ENCODE measurements around the gene GPR180. TPM values are rescaled to one million over a fixed set of nuclear protein-coding genes. Genes with fewer than 3 reads are reported as not detected.

GPR180 gene
- total RNA-seq, 1 donor from 2014 or later, result 6.5 TPM

DNA sequence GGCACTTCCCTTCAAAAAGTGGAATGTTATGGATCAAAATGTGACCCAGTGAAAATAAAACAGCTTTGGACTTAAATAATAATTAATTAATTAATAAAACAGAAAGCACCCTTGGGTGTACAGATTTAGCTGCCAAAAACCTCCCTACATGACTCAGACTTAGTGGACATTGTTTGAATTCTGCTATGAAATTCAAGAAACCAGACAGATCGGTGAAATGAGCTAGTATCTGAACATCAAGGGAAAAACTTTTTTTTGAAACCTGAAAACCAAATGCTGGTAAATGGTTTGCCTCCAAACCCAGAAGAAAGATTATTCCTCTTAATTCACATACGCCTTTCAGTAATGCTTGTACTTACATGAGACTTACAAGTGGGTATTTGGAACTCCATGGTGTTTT, 77.2 kb downstream of the GPR180 start:
- H3K27me3 Mint-ChIP-seq (ENCODE audit: unreplicated experiment), result peaks cover 71% of the 10 kb centered on the region

DNA sequence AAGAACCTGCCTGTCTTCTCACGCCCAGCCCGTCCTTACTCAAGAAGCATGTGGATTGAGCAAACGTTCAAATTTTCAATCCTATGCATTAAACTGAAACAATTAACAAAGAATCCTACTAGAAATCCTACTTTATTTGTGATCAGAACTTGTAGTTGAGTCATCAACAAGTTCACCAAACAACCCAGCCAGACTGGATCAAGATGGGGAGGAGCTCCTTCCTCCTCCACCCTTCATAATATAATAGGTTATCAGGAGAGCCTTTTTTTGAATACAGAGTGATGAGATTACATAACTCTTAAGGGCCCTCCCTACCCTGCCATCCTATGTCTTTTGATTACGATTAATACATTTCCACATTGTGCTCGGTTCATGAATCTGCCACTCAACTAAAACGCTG, 78.0 kb downstream of the GPR180 start:
- Mint-ChIP-seq H3K27me3 (ENCODE audit: unreplicated experiment) (peaks cover 65% of the 10 kb centered on the region), H3K36me3 (ENCODE audit: unreplicated experiment) (no peaks in the 10 kb centered on the region), H3K4me3 (ENCODE audit: unreplicated experiment) (no peak overlapping the region), H3K9me3 (ENCODE audit: unreplicated experiment) (peaks cover 5% of the 10 kb centered on the region), H3K27ac (ENCODE audit: unreplicated experiment) (no peak overlapping the region), H3K4me1 (ENCODE audit: unreplicated experiment) (no peaks in the 10 kb centered on the region)
- no peak for DNase-seq (ENCODE audit: extremely low spot score, unreplicated experiment)
- TF ChIP-seq, protein P1, sequence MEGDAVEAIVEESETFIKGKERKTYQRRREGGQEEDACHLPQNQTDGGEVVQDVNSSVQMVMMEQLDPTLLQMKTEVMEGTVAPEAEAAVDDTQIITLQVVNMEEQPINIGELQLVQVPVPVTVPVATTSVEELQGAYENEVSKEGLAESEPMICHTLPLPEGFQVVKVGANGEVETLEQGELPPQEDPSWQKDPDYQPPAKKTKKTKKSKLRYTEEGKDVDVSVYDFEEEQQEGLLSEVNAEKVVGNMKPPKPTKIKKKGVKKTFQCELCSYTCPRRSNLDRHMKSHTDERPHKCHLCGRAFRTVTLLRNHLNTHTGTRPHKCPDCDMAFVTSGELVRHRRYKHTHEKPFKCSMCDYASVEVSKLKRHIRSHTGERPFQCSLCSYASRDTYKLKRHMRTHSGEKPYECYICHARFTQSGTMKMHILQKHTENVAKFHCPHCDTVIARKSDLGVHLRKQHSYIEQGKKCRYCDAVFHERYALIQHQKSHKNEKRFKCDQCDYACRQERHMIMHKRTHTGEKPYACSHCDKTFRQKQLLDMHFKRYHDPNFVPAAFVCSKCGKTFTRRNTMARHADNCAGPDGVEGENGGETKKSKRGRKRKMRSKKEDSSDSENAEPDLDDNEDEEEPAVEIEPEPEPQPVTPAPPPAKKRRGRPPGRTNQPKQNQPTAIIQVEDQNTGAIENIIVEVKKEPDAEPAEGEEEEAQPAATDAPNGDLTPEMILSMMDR (IDR thresholded peaks at IDR 0.05), result no peak

More for the DNA sequence above, 77.2 kb downstream of the GPR180 start:
- TF ChIP-seq, protein P1 (IDR thresholded peaks at IDR 0.05), result no peak
- H3K9me3 Mint-ChIP-seq (ENCODE audit: unreplicated experiment), result peaks cover 5% of the 10 kb centered on the region
- H3K27ac Mint-ChIP-seq (ENCODE audit: unreplicated experiment), result no peak overlapping the region
- no peaks in the 10 kb centered on the region for H3K36me3 Mint-ChIP-seq (ENCODE audit: unreplicated experiment)
- no peaks in the 10 kb centered on the region for H3K4me1 Mint-ChIP-seq (ENCODE audit: unreplicated experiment)
- DNase-seq (ENCODE audit: extremely low spot score, unreplicated experiment), result no peak
- no peak overlapping the region for H3K4me3 Mint-ChIP-seq (ENCODE audit: unreplicated experiment)

DNA sequence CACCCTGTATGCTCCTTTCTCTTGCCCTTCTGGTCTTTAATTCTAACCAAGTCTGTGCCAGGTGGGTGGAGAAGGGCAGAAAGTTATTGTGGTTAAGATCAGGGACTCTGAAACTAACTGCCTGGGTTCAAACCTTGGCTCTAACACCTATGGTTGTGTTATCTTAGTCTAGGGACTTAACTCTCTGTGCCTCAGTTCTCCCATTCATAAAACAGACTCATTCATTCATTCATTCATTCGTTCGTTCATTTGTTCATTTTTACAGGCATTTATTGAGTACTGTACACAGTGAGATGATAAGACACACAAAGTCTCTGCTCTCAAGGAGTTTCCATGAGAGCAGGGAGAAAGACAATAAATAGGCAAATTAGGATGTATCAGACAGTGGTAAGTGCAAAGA, 80.6 kb downstream of the GPR180 start:
- Mint-ChIP-seq H3K9me3 (ENCODE audit: unreplicated experiment) (peaks cover 5% of the 10 kb centered on the region), H3K27me3 (ENCODE audit: unreplicated experiment) (peaks cover 52% of the 10 kb centered on the region), H3K27ac (ENCODE audit: unreplicated experiment) (no peak overlapping the region), H3K4me1 (ENCODE audit: unreplicated experiment) (no peaks in the 10 kb centered on the region), H3K4me3 (ENCODE audit: unreplicated experiment) (no peak overlapping the region), H3K36me3 (ENCODE audit: unreplicated experiment) (no peaks in the 10 kb centered on the region)
- TF ChIP-seq, protein P1 (IDR thresholded peaks at IDR 0.05), result no peak
- DNase-seq (ENCODE audit: extremely low spot score, unreplicated experiment), result no peak

DNA sequence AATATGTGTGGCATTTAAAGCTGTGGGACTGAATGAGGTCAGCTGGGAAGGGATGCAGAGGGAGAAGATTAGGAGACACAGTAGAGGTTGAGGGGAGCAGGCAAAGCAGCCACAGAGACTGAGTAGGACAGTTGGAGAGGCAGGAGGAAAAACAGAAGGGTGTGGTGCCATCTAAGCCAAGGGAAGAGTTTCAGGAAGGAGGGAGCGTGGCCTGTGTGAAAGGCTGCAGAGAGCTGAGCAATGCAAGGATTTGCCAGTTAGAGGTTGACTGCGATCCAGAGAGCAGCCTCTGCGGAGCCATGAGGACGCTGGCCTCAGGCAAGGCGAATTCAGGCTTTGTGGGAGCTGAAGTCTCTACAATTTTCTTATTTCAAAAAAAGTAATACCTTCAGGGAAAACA, 81.8 kb downstream of the GPR180 start:
- Mint-ChIP-seq H3K9me3 (ENCODE audit: unreplicated experiment) (peaks cover 5% of the 10 kb centered on the region), H3K4me3 (ENCODE audit: unreplicated experiment) (no peak overlapping the region), H3K27me3 (ENCODE audit: unreplicated experiment) (peaks cover 51% of the 10 kb centered on the region), H3K27ac (ENCODE audit: unreplicated experiment) (no peak overlapping the region), H3K36me3 (ENCODE audit: unreplicated experiment) (no peaks in the 10 kb centered on the region), H3K4me1 (ENCODE audit: unreplicated experiment) (no peaks in the 10 kb centered on the region)
- DNase-seq (ENCODE audit: extremely low spot score, unreplicated experiment), result no peak
- TF ChIP-seq, protein P1 (IDR thresholded peaks at IDR 0.05), result no peak

Other genes starting within 250 kb of the GPR180 start
- gene DCT, start 122.2 kb upstream of the GPR180 start, total RNA-seq, result not detected in 2 replicates
- gene TGDS, start 5.7 kb upstream of the GPR180 start, total RNA-seq, result 7.2 and 8.2 TPM in 2 replicates
- gene SOX21, start 110.7 kb downstream of the GPR180 start, total RNA-seq, result not detected in 2 replicates